HuH-7 (cell line): ENCODE data around the gene SMG6.
"Not testable (repeated sequence)": the region's sequence is repeated elsewhere in the genome, so short reads cannot be mapped to it uniquely, and the experiment has no call there.

Source experiments
- DNase-seq: peaks from one replicate; pipeline ENCODE4 v3.0.0; 2011; ENCODE audit warnings: low spot score

The SMG6 gene

GRCh38 chr17:2303204-2304188, at the start of gene SMG6, which contains the start of gene SRR:
Gene SMG6, minus strand, starts transcription at chr17:2303785. Its CDS starts 65 bp downstream, at chr17:2303720.
Gene SRR, plus strand, starts transcription at chr17:2303950. Its CDS starts 11,611 bp downstream, at chr17:2315561.
- peak; percentile 83 for DNase-seq

GRCh38 chr17:2351269-2351668, 47.7 kb upstream of the SMG6 start:
- DNase-seq = no peak

- peak; percentile 63 for DNase-seq
Observed at GRCh38 chr17:2347805-2348685, 44.5 kb upstream of the SMG6 start.

- no peak for DNase-seq
Observed at GRCh38 chr17:2346475-2346874, 42.9 kb upstream of the SMG6 start.

GRCh38 chr17:2344528-2344927, 40.9 kb upstream of the SMG6 start:
- no peak for DNase-seq

- no peak for DNase-seq
Observed at GRCh38 chr17:2343421-2343820, 39.8 kb upstream of the SMG6 start.

- DNase-seq = no peak
Observed at GRCh38 chr17:2338315-2338657, 34.7 kb upstream of the SMG6 start.

- DNase-seq = peak; percentile 65
Observed at GRCh38 chr17:2337544-2338314, 34.1 kb upstream of the SMG6 start.

GRCh38 chr17:2336852-2337543, 33.4 kb upstream of the SMG6 start, which contains the start of gene SGSM2:
Gene SGSM2, plus strand, starts transcription at chr17:2337501. Its CDS starts 188 bp downstream, at chr17:2337689.
- peak; percentile 74 for DNase-seq

GRCh38 chr17:2336215-2336851, 32.7 kb upstream of the SMG6 start, which contains the start of gene TSR1:
Gene TSR1, minus strand, starts transcription at chr17:2336457. Its CDS starts 30 bp downstream, at chr17:2336427.
- DNase-seq = peak; percentile 89

GRCh38 chr17:2335726-2336214, 32.2 kb upstream of the SMG6 start:
- DNase-seq = no peak

- DNase-seq = no peak
Observed at GRCh38 chr17:2331303-2331702, 27.7 kb upstream of the SMG6 start.

- DNase-seq = no peak
Observed at GRCh38 chr17:2323629-2324314, 20.2 kb upstream of the SMG6 start.

- no peak for DNase-seq
Observed at GRCh38 chr17:2321399-2321798, 17.8 kb upstream of the SMG6 start.

GRCh38 chr17:2319051-2319450, 15.5 kb upstream of the SMG6 start:
- DNase-seq = no peak

- no peak for DNase-seq
Observed at GRCh38 chr17:2317796-2318195, 14.2 kb upstream of the SMG6 start.

- DNase-seq = not testable (repeated sequence)
Observed at GRCh38 chr17:2316916-2317205, 13.3 kb upstream of the SMG6 start.

- no peak for DNase-seq
Observed at GRCh38 chr17:2312736-2313135, 9.2 kb upstream of the SMG6 start.

GRCh38 chr17:2309338-2310154, 6.0 kb upstream of the SMG6 start:
- DNase-seq = no peak
